Stimulated activated CD8-positive, alpha-beta memory T cell treated with anti-CD3 and anti-CD28 coated beads, Interleukin-15, amount 100 ng/mL, for 48 hours (primary cell): Measurements from ENCODE around the gene PGLYRP4.

Source experiments
- DNase-seq, 2 donors: peaks; one replicate each; pipeline ENCODE4 v3.0.0-alpha.2; 2020; ENCODE audit warnings: low read depth in 2 of 2

PGLYRP4 gene

GRCh38 chr1:153375511-153375910 is 26.9 kb upstream of the PGLYRP4 start, which contains the start of gene S100A12:
Gene S100A12 (minus strand): TSS chr1:153375621. CDS start chr1:153374592, 1,029 bp downstream.
- DNase-seq, result no peak

GRCh38 chr1:153374071-153374470 is 25.4 kb upstream of the PGLYRP4 start:
- DNase-seq, result no peak

- DNase-seq, result no peak
Observed at GRCh38 chr1:153372571-153372970, 23.9 kb upstream of the PGLYRP4 start.

GRCh38 chr1:153371231-153371630 is 22.6 kb upstream of the PGLYRP4 start:
- no peak for DNase-seq

- DNase-seq, result no peak
Observed at GRCh38 chr1:153370146-153370545, 21.5 kb upstream of the PGLYRP4 start.

- DNase-seq, result no peak
Observed at GRCh38 chr1:153368495-153368894, 19.9 kb upstream of the PGLYRP4 start.

GRCh38 chr1:153367090-153367489 is 18.4 kb upstream of the PGLYRP4 start:
- no peak for DNase-seq

GRCh38 chr1:153366261-153366660 is 17.6 kb upstream of the PGLYRP4 start:
- no peak for DNase-seq

- DNase-seq, result no peak
Observed at GRCh38 chr1:153365696-153366095, 17.1 kb upstream of the PGLYRP4 start.

- DNase-seq, result no peak
Observed at GRCh38 chr1:153364766-153365666, 16.4 kb upstream of the PGLYRP4 start.

- DNase-seq, result no peak
Observed at GRCh38 chr1:153364156-153364555, 15.5 kb upstream of the PGLYRP4 start.

- DNase-seq, result no peak
Observed at GRCh38 chr1:153363641-153364040, 15.0 kb upstream of the PGLYRP4 start.

- no peak for DNase-seq
Observed at GRCh38 chr1:153362187-153362775, 13.6 kb upstream of the PGLYRP4 start.

GRCh38 chr1:153361480-153362109 is 13.0 kb upstream of the PGLYRP4 start:
- no peak for DNase-seq

GRCh38 chr1:153360592-153361479 is 12.2 kb upstream of the PGLYRP4 start:
- no peak for DNase-seq

GRCh38 chr1:153360190-153360589 is 11.5 kb upstream of the PGLYRP4 start:
- no peak for DNase-seq

GRCh38 chr1:153359241-153359640 is 10.6 kb upstream of the PGLYRP4 start:
- DNase-seq, result no peak

- DNase-seq, result no peak
Observed at GRCh38 chr1:153358691-153358975, 10.0 kb upstream of the PGLYRP4 start.

GRCh38 chr1:153357853-153358690 is 9.4 kb upstream of the PGLYRP4 start, which contains the start of gene S100A9:
Gene S100A9 (plus strand): TSS chr1:153357854. CDS start chr1:153358284, 430 bp downstream.
- no peak for DNase-seq

GRCh38 chr1:153357076-153357852 is 8.6 kb upstream of the PGLYRP4 start:
- DNase-seq, result no peak
